ENCODE data around the gene ZNF785. TPM values are rescaled to one million over a fixed set of nuclear protein-coding genes. Genes with fewer than 3 reads are reported as not detected.

The ZNF785 gene
- total and polyA plus RNA-seq, 2 of the 13 experiments (the other 11 are each of a cell fraction or from before 2014, with no cell fraction given), result 0.01 TPM; not detected in 1

DNA sequence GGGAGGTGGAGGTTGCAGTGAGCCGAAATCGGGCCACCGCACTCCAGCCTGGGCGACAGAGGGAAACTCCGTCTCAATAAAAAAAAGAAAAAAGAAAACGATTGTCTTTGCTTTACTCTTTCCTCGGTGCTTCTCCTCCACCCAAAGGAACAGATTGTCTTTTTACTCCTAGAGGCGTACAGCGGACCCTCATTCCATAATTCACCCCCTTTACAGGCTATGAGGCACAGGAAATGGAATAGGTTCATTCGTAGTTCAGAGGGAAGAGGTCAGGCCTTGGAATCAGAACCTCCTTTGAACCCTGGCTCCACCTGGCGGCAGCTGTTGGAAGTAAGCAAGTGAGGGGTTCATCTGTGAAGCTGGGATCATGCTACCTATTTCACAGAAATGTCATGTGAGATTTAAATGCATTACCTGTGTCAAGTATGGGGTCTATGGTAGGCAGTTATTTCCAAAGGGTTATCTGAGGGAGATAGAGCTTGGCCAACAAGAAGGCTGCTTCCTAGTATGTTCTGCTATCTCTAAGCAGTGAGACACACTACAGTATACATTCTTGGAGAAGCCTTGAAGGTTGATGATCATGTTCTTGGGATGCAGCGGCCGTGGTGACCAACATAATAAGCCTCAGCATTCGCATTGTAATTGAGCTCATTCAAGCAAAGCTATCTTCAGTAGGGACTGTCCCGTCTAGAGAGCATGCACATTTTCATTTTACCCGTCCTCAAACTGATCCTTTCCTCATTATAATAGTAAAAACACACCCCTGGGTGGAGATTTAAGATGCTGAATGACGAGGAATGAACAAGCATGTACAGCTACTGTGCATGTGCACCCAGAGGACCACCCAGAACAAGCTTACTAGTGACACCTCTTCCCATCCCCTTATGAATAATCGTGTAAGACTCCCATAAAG lies 43.4 kb upstream of the ZNF785 start (continued):
- TF ChIP-seq, protein P1, sequence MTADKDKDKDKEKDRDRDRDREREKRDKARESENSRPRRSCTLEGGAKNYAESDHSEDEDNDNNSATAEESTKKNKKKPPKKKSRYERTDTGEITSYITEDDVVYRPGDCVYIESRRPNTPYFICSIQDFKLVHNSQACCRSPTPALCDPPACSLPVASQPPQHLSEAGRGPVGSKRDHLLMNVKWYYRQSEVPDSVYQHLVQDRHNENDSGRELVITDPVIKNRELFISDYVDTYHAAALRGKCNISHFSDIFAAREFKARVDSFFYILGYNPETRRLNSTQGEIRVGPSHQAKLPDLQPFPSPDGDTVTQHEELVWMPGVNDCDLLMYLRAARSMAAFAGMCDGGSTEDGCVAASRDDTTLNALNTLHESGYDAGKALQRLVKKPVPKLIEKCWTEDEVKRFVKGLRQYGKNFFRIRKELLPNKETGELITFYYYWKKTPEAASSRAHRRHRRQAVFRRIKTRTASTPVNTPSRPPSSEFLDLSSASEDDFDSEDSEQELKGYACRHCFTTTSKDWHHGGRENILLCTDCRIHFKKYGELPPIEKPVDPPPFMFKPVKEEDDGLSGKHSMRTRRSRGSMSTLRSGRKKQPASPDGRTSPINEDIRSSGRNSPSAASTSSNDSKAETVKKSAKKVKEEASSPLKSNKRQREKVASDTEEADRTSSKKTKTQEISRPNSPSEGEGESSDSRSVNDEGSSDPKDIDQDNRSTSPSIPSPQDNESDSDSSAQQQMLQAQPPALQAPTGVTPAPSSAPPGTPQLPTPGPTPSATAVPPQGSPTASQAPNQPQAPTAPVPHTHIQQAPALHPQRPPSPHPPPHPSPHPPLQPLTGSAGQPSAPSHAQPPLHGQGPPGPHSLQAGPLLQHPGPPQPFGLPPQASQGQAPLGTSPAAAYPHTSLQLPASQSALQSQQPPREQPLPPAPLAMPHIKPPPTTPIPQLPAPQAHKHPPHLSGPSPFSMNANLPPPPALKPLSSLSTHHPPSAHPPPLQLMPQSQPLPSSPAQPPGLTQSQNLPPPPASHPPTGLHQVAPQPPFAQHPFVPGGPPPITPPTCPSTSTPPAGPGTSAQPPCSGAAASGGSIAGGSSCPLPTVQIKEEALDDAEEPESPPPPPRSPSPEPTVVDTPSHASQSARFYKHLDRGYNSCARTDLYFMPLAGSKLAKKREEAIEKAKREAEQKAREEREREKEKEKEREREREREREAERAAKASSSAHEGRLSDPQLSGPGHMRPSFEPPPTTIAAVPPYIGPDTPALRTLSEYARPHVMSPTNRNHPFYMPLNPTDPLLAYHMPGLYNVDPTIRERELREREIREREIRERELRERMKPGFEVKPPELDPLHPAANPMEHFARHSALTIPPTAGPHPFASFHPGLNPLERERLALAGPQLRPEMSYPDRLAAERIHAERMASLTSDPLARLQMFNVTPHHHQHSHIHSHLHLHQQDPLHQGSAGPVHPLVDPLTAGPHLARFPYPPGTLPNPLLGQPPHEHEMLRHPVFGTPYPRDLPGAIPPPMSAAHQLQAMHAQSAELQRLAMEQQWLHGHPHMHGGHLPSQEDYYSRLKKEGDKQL (CRISPR knock-in tag; IDR thresholded peaks at IDR 0.05; ENCODE audit: low read depth), result no peak
- TF ChIP-seq LCORL (IDR thresholded peaks at IDR 0.05) (no peak), LCORL (CRISPR knock-in tag; IDR thresholded peaks at IDR 0.05) (no peak), SMAD3 (CRISPR knock-in tag; IDR thresholded peaks at IDR 0.05) (peak; percentile 62; the same call in 1 of the 2 replicates), JUNB (CRISPR knock-in tag; IDR thresholded peaks at IDR 0.05; ENCODE audit: borderline replicate concordance) (no peak), MIXL1 (CRISPR knock-in tag; IDR thresholded peaks at IDR 0.05) (peak; percentile 80; the same call in 1 of the 2 replicates), RFX5 (IDR thresholded peaks at IDR 0.05; ENCODE audit: low read depth, low read length) (no peak), SMARCC2 (IDR thresholded peaks at IDR 0.05) (no peak), NPAS2 (CRISPR knock-in tag; IDR thresholded peaks at IDR 0.05; ENCODE audit: borderline replicate concordance) (no peak), ZC3H13 (CRISPR knock-in tag; IDR thresholded peaks at IDR 0.05) (no peak), RARA (CRISPR knock-in tag; IDR thresholded peaks at IDR 0.05) (peak; percentile 95), PCBP1 (IDR thresholded peaks at IDR 0.05; ENCODE audit: borderline replicate concordance, low read depth, low read length) (no peak), NFYB (CRISPR knock-in tag; IDR thresholded peaks at IDR 0.05) (no peak), ZNF615 (CRISPR knock-in tag; IDR thresholded peaks at IDR 0.05; ENCODE audit: borderline replicate concordance) (no peak), SIX1 (CRISPR knock-in tag; IDR thresholded peaks at IDR 0.05; ENCODE audit: borderline replicate concordance) (no peak), POLR2AphosphoS2 (IDR thresholded peaks at IDR 0.05; ENCODE audit: low read depth, low read length) (no peak), NCOA2 (CRISPR knock-in tag; IDR thresholded peaks at IDR 0.05) (peak; percentile 49; the same call in 1 of the 2 replicates), SKI (IDR thresholded peaks at IDR 0.05; ENCODE audit: partially characterized antibody) (no peak)
- TF ChIP-seq, protein P2, sequence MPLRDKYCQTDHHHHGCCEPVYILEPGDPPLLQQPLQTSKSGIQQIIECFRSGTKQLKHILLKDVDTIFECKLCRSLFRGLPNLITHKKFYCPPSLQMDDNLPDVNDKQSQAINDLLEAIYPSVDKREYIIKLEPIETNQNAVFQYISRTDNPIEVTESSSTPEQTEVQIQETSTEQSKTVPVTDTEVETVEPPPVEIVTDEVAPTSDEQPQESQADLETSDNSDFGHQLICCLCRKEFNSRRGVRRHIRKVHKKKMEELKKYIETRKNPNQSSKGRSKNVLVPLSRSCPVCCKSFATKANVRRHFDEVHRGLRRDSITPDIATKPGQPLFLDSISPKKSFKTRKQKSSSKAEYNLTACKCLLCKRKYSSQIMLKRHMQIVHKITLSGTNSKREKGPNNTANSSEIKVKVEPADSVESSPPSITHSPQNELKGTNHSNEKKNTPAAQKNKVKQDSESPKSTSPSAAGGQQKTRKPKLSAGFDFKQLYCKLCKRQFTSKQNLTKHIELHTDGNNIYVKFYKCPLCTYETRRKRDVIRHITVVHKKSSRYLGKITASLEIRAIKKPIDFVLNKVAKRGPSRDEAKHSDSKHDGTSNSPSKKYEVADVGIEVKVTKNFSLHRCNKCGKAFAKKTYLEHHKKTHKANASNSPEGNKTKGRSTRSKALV (CRISPR knock-in tag; IDR thresholded peaks at IDR 0.05), result no peak
